ENCODE results near the gene KIF1A. TPM values are rescaled to one million over a fixed set of nuclear protein-coding genes. Genes with fewer than 3 reads are reported as not detected.

Gene KIF1A
- total RNA-seq, 1 donor from 2014 or later = 2.0 TPM

- no peak for TF ChIP-seq CTCF (IDR thresholded peaks at IDR 0.05; ENCODE audit: borderline replicate concordance)
- Histone ChIP-seq H3K36me3 (no peaks in the 10 kb centered on the region), H3K4me3 (no peak overlapping the region), H3K27me3 (ENCODE audit: low read depth) (peaks cover 91% of the 10 kb centered on the region), H3K4me1 (no peaks in the 10 kb centered on the region), H3K27ac (replicated peaks) (no peak overlapping the region), H3K9me3 (replicated peaks) (no peaks in the 10 kb centered on the region)
- no peak for DNase-seq
- intact Hi-C loops (cut with micrococcal nuclease) = no loop called here
Measured at GRCh38 chr2:240719676-240720545, 100.1 kb downstream of the KIF1A start.

- no peak for TF ChIP-seq CTCF (IDR thresholded peaks at IDR 0.05; ENCODE audit: borderline replicate concordance)
- Histone ChIP-seq H3K4me3 (no peak overlapping the region), H3K27ac (replicated peaks) (no peak overlapping the region), H3K4me1 (no peaks in the 10 kb centered on the region), H3K9me3 (replicated peaks) (no peaks in the 10 kb centered on the region), H3K36me3 (no peaks in the 10 kb centered on the region), H3K27me3 (ENCODE audit: low read depth) (peaks cover 95% of the 10 kb centered on the region)
- DNase-seq = no peak
- intact Hi-C loops (cut with micrococcal nuclease) = no loop called here
Measured at GRCh38 chr2:240718896-240719490, 101.0 kb downstream of the KIF1A start.

- no peak for DNase-seq
- no peaks in the 10 kb centered on the region for H3K4me1 ChIP-seq
- intact Hi-C loops (cut with micrococcal nuclease) = no loop called here
- no peak overlapping the region for H3K4me3 ChIP-seq
- H3K27me3 ChIP-seq (ENCODE audit: low read depth) = peaks cover 96% of the 10 kb centered on the region
- TF ChIP-seq CTCF (IDR thresholded peaks at IDR 0.05; ENCODE audit: borderline replicate concordance) = no peak
- H3K9me3 ChIP-seq (replicated peaks) = no peaks in the 10 kb centered on the region
- no peak overlapping the region for H3K27ac ChIP-seq (replicated peaks)
- no peaks in the 10 kb centered on the region for H3K36me3 ChIP-seq
Measured at GRCh38 chr2:240717681-240718581, 102.1 kb downstream of the KIF1A start.

GRCh38 chr2:240717181-240717641 is 102.8 kb downstream of the KIF1A start:
- no peak for TF ChIP-seq CTCF (IDR thresholded peaks at IDR 0.05; ENCODE audit: borderline replicate concordance)
- no peak for DNase-seq
- Histone ChIP-seq H3K4me1 (no peaks in the 10 kb centered on the region), H3K36me3 (no peaks in the 10 kb centered on the region), H3K9me3 (replicated peaks) (no peaks in the 10 kb centered on the region), H3K27me3 (ENCODE audit: low read depth) (peaks cover 92% of the 10 kb centered on the region), H3K27ac (replicated peaks) (no peak overlapping the region), H3K4me3 (no peak overlapping the region)
- intact Hi-C loops (cut with micrococcal nuclease) = no loop called here

- H3K4me3 ChIP-seq = no peak overlapping the region
- no peaks in the 10 kb centered on the region for H3K9me3 ChIP-seq (replicated peaks)
- TF ChIP-seq CTCF (IDR thresholded peaks at IDR 0.05; ENCODE audit: borderline replicate concordance) = no peak
- no peaks in the 10 kb centered on the region for H3K4me1 ChIP-seq
- no peak overlapping the region for H3K27ac ChIP-seq (replicated peaks)
- H3K36me3 ChIP-seq = no peaks in the 10 kb centered on the region
- DNase-seq = no peak
- intact Hi-C loops (cut with micrococcal nuclease) = no loop called here
- peaks cover 92% of the 10 kb centered on the region for H3K27me3 ChIP-seq (ENCODE audit: low read depth)
Measured at GRCh38 chr2:240716130-240716798, 103.8 kb downstream of the KIF1A start.

Data from left ventricle myocardium inferior (tissue), 1 donor.